HUES6 (cell line): ENCODE results near the gene REN.

Experiments
- H3K27ac ChIP-seq: 2 replicates; pipeline ENCODE4 v1.7.0; 2013; ENCODE audit warnings: low read depth, mild to moderate bottlenecking, low read length, inconsistent platforms
- H3K27me3 ChIP-seq: 2 replicates; pipeline ENCODE4 v1.6.1; 2013; ENCODE audit warnings: low read length; ENCODE audit not compliant: control insufficient read depth, insufficient read depth
- H3K36me3 ChIP-seq: 2 replicates; pipeline ENCODE4 v1.6.1; 2013; ENCODE audit warnings: low read length; ENCODE audit not compliant: control insufficient read depth, insufficient read depth
- H3K4me1 ChIP-seq: 2 replicates; pipeline ENCODE4 v1.6.1; 2013; ENCODE audit warnings: low read length; ENCODE audit not compliant: control insufficient read depth, insufficient read depth
- H3K4me3 ChIP-seq: 2 replicates; pipeline ENCODE4 v1.5.1; 2013; ENCODE audit warnings: low read depth, low read length
- H3K9ac ChIP-seq: one replicate; pipeline ENCODE4 v1.6.1; 2013; ENCODE audit warnings: mild to moderate bottlenecking, low read length
- H3K9me3 ChIP-seq: 2 replicates; pipeline ENCODE4 v1.6.1; 2013; ENCODE audit warnings: low read depth, low read length; ENCODE audit not compliant: control insufficient read depth, insufficient read depth

REN gene

DNA sequence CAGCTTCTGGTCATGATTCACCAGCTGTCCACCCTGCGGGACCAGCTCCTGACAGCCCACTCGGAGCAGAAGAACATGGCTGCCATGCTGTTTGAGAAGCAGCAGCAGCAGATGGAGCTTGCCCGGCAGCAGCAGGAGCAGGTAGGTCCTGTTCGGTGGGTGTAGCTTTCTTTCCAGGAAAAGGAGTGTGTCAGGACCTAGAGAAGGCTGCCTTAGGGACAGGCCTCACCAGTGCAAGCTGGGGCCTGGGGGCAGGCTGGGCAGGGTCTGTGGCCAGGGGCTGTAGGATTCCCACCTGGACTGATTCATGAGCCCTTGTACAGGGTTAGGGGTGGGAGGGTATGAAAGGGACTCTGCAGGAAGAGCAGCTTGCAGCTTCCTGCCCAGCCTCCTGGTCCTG is 49.6 kb downstream of the REN start:
- Histone ChIP-seq H3K4me1 (peaks cover 13% of the 10 kb centered on the region), H3K9me3 (no peaks in the 10 kb centered on the region), H3K9ac (no peak overlapping the region), H3K4me3 (no peak overlapping the region), H3K36me3 (peaks cover 65% of the 10 kb centered on the region), H3K27ac (no peak overlapping the region), H3K27me3 (no peaks in the 10 kb centered on the region)

DNA sequence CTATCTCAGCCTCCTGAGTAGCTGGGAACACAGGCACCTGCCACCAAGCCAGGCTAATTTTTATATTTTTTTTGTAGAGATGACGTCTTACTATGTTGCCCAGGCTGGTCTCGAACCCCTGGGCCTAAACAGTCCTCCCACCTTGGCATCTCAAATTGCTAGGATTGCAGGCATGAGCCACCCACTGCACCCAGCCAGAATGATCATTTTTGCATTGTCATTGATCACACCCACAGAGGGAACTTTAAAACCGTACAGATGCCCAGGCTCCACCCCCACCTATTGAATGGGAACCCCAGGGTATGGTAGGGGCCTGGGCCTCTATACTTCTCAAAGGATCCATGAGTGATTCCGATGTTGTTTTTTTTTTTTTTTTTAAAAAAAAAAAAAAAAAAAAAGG is 51.0 kb downstream of the REN start:
- Histone ChIP-seq H3K9ac (no peak overlapping the region), H3K27me3 (no peaks in the 10 kb centered on the region), H3K27ac (no peak overlapping the region), H3K4me1 (peaks cover 23% of the 10 kb centered on the region), H3K4me3 (no peak overlapping the region), H3K9me3 (no peaks in the 10 kb centered on the region), H3K36me3 (peaks cover 55% of the 10 kb centered on the region)

DNA sequence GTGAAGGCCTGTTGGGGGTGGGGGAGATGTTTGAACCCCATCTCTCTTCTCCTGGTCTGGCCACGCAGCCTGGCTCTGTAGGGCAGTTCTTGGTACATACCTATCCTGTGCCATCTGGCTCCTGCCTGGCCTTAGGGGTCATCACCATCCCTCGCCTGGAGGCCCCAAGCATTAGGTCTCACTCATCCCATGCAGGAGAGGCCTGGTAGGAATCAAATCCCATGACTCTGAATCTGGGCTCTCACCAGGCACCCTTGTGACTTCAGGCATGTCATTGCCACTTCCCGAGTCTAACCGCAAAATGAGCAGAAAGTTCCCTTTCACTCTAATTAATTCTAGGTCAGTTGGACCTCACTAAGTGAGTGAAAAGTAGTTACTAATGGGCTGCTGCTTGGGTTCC is 51.5 kb downstream of the REN start:
- Histone ChIP-seq H3K36me3 (peaks cover 50% of the 10 kb centered on the region), H3K4me3 (no peak overlapping the region), H3K27me3 (no peaks in the 10 kb centered on the region), H3K27ac (no peak overlapping the region), H3K4me1 (peaks cover 23% of the 10 kb centered on the region), H3K9ac (no peak overlapping the region), H3K9me3 (no peaks in the 10 kb centered on the region)

DNA sequence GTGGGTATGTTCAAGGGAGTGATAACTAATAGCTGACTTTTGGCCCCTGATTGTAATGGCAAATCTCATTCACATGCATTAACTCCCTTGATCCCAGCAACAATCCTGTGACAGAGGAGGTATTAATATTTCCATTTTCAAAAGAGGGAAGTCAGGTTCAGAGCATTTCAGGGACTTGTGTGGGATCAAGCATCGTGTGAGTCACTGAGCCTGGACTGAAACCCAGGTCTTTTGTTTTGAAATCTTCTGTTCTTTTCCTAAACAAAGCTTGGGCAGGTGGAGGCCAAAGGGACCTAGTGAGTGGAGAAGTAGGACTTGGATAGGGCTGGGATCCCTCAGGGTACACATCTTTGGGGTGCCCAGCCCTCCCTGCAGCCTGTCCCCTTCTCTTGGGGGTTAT is 52.2 kb downstream of the REN start:
- Histone ChIP-seq H3K27ac (no peak overlapping the region), H3K9ac (no peak overlapping the region), H3K27me3 (no peaks in the 10 kb centered on the region), H3K9me3 (no peaks in the 10 kb centered on the region), H3K4me3 (no peak overlapping the region), H3K4me1 (peaks cover 30% of the 10 kb centered on the region), H3K36me3 (peaks cover 43% of the 10 kb centered on the region)

DNA sequence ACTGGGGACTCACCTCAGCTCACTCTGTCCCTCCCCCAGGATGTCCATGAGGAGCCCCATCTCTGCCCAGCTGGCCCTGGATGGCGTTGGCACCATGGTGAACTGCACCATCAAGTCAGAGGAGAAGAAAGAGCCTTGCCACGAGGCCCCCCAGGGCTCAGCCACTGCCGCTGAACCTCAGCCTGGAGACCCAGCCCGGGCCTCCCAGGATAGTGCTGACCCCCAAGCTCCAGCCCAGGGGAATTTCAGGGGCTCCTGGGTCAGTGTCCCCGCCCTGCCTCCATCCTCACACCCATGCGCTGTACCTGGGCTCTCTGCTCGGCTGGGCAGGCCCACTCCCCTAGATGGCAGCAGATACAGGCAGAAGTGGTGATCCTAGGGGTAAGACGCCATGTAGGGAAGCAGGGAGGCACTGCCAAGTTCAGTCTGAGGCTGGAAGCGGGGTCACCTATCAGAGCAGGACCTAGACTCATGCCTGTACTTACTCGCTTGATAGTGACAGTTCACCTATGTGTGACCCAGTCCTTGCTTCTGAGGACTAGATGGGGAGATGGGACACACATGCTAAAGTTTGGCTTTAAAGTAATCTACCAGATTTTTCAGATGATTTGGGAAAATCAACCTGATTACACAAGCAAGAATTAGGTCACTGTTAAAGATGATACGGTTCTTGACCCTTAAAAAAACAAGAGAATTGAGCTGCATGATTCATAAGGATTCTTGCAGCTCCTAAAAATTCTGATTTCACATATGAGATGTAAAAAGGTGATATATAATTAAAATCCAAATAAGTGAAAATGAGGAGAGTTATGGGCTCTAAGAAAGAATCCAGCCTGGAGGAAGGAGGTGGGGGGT is 53.0 kb downstream of the REN start:
- peaks cover 35% of the 10 kb centered on the region for H3K36me3 ChIP-seq
- H3K27ac ChIP-seq: no peak overlapping the region
- no peaks in the 10 kb centered on the region for H3K9me3 ChIP-seq
- H3K27me3 ChIP-seq: no peaks in the 10 kb centered on the region
- no peak overlapping the region for H3K9ac ChIP-seq
- H3K4me1 ChIP-seq: peaks cover 36% of the 10 kb centered on the region
- H3K4me3 ChIP-seq: no peak overlapping the region

DNA sequence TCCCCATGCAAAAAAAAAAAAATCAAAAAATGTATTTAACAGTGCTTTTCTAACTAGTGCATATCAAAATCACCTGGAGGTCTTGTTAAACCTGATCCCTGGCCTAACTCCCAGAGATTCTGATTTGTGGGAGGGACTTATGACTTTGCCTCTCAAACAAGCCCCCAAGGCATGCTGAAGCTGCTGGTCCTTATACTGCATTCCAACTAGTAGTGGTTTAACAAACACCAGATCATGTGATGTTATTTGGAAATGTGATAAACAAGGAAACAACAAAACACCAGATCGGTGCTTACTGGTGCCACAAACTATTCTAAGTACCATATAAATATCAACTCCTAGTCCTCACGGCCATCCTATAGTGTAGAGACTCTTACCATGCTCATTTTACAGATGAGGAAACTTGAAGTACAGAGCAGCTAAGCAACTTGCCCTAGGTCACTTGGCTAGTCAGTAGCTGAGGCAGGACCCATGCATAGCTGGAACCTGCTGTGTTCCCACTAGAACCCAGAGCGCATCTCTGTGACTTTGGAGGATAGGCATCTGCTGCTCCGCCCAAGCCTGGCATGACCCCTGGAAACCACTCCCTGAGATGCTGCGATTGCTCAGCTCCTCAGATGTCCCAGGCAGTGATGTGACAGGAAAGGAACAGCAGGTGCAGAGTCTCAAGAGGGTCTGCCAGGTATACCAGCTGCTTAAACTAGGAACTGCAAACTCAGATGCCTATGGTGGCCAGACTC is 55.1 kb downstream of the REN start:
- peaks cover 17% of the 10 kb centered on the region for H3K36me3 ChIP-seq
- peaks cover 48% of the 10 kb centered on the region for H3K4me1 ChIP-seq
- no peaks in the 10 kb centered on the region for H3K27me3 ChIP-seq
- no peaks in the 10 kb centered on the region for H3K9me3 ChIP-seq
- no peak overlapping the region for H3K4me3 ChIP-seq
- no peak overlapping the region for H3K9ac ChIP-seq
- H3K27ac ChIP-seq: no peak overlapping the region

DNA sequence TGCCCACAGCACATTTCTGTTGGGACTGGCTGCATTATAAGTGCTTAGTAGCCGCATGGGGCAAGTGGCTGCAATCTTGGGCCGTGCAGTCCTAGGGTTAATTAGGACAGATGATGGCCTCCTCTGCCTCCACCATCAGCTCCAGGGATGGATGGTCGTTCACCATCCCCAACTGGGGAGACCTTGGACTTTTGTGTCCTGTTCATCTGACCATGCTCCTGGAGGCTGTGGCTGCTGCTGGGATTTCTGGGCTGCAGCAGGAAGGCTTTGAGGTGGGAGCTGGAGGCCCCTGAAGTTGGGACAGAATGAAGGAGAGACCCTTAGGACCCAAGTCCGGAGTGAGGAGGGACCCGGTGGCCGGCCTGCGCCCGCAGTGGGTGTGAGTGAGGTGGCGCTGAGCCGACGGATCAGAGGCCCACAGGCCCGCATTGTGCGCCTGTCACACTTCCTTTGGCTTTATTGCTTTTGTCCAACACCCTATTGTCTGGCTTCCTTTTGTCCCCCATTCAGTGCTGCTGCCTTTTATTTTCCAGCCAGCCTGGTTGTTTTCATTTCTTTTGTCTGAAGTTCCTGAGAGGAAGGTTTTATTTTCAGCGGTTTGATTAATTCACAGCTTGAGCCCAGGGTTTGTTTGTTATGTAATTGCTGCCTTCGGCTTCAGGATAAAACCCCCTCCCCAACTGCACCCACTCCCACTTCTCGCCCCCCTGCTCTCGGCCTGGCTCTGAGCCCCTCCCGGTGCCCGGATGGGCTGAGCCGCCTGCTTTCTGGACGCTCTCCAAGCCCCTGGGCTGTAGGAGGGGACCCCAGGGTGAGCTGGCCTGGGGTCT is 57.6 kb downstream of the REN start:
- H3K36me3 ChIP-seq: no peaks in the 10 kb centered on the region
- H3K27ac ChIP-seq: peak overlapping the region; percentile 83
- peaks cover 64% of the 10 kb centered on the region for H3K4me1 ChIP-seq
- H3K9me3 ChIP-seq: no peaks in the 10 kb centered on the region
- peak overlapping the region; percentile 76 for H3K9ac ChIP-seq
- peak overlapping the region; percentile 37 for H3K4me3 ChIP-seq
- no peaks in the 10 kb centered on the region for H3K27me3 ChIP-seq

DNA sequence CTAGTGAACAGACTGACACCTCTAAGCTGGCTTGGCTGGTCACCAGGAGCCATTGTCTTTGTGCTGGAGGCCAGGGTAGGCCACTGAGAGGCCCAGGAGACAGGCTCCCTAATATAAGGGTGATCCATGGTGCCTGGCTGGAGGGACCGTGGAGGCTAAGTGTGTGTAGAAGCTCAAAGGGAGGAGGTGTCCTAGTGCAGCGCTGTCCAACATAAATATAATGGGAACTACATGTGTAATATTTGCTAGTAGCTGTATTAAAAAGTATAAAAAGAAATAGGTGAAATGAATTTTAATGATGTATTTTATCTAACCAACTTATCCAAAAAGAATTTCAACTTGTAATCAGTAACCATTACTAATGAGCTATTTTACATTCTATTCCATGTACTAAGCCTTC is 58.2 kb downstream of the REN start:
- Histone ChIP-seq H3K4me3 (peak overlapping the region; percentile 37; the same call in 1 of the 2 replicates), H3K9me3 (no peaks in the 10 kb centered on the region), H3K9ac (peak overlapping the region; percentile 66), H3K4me1 (peaks cover 65% of the 10 kb centered on the region), H3K27ac (peak overlapping the region; percentile 71; the same call in 1 of the 2 replicates), H3K27me3 (no peaks in the 10 kb centered on the region), H3K36me3 (no peaks in the 10 kb centered on the region)

DNA sequence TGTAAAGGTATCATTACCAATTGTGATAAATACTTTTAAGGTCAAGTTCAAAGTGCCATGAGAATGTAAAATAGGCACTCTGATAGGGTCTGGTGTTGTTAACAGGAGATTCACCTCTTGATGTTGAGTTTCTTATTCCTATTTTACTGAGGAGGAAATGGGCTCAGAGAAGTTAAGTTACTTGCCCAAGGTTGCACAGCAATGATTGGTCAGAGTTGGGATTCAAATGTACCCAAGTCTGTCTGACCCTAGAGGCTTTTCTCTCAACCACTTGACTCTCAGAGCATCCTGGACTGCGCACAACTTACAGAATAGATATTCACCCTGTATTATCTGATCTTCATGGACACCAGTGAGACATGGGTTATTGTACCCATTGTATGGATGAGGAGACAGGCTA is 59.3 kb downstream of the REN start:
- Histone ChIP-seq H3K9me3 (no peaks in the 10 kb centered on the region), H3K4me1 (peaks cover 68% of the 10 kb centered on the region), H3K4me3 (no peak overlapping the region), H3K27ac (no peak overlapping the region), H3K36me3 (no peaks in the 10 kb centered on the region), H3K27me3 (no peaks in the 10 kb centered on the region), H3K9ac (no peak overlapping the region)

DNA sequence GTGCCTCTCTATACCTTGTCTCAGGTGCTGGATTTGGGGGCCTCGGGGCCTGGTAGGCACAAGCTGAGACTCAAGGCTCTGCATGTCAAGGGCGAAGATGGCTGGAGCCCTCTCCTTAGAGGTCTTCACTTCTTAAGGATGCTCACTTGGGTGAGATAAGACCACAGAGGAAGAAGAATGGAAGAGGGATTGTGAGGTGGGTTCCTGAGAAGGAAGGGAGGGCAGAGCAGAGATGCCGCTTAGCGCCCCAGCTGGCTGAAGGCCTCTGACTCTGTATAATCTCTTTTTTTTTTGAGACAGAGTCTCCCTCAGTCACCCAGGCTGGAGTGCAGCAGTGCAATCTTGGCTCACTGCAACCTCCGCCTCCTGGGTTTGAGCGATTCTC is 61.0 kb downstream of the REN start:
- Histone ChIP-seq H3K9me3 (no peaks in the 10 kb centered on the region), H3K4me3 (no peak overlapping the region), H3K9ac (no peak overlapping the region), H3K4me1 (peaks cover 71% of the 10 kb centered on the region), H3K27me3 (no peaks in the 10 kb centered on the region), H3K36me3 (no peaks in the 10 kb centered on the region), H3K27ac (no peak overlapping the region)
